GM18499 (cell line): ENCODE data around the gene WAC.
"Not testable (repeated sequence)": the region's sequence is repeated elsewhere in the genome, so short reads cannot be mapped to it uniquely, and the experiment has no call there.

Source experiments
- ATAC-seq: cut with Tn5 transposase; IDR thresholded peaks from one replicate; pipeline ENCODE4 v1.9.1; 2021; ENCODE audit warnings: moderate number of reproducible peaks; ENCODE audit not compliant: insufficient read depth, unreplicated experiment

WAC gene

GRCh38 chr10:28532337-28533185 lies at the start of gene WAC:
Gene WAC, plus strand, starts transcription at chr10:28533118. Its CDS starts 462 bp downstream, at chr10:28533580.
- ATAC-seq, result peak; percentile 73

GRCh38 chr10:28489206-28489605 lies 43.7 kb upstream of the WAC start:
- ATAC-seq, result no peak

- not testable (repeated sequence) for ATAC-seq
Measured at GRCh38 chr10:28490256-28490865, 42.6 kb upstream of the WAC start.

- no peak for ATAC-seq
Measured at GRCh38 chr10:28492116-28492920, 40.6 kb upstream of the WAC start.

GRCh38 chr10:28494420-28494819 lies 38.5 kb upstream of the WAC start:
- ATAC-seq, result no peak

GRCh38 chr10:28495084-28495483 lies 37.8 kb upstream of the WAC start:
- ATAC-seq, result no peak

- ATAC-seq, result no peak
Measured at GRCh38 chr10:28496017-28496416, 36.9 kb upstream of the WAC start.

GRCh38 chr10:28496481-28496961 lies 36.4 kb upstream of the WAC start:
- no peak for ATAC-seq

GRCh38 chr10:28497313-28498126 lies 35.4 kb upstream of the WAC start:
- no peak for ATAC-seq

GRCh38 chr10:28500203-28500602 lies 32.7 kb upstream of the WAC start:
- ATAC-seq, result not testable (repeated sequence)

- no peak for ATAC-seq
Measured at GRCh38 chr10:28503114-28503513, 29.8 kb upstream of the WAC start.

GRCh38 chr10:28505359-28505959 lies 27.5 kb upstream of the WAC start:
- ATAC-seq, result no peak

GRCh38 chr10:28508304-28508925 lies 24.5 kb upstream of the WAC start:
- no peak for ATAC-seq

- no peak for ATAC-seq
Measured at GRCh38 chr10:28509286-28509685, 23.6 kb upstream of the WAC start.

GRCh38 chr10:28514648-28515047 lies 18.3 kb upstream of the WAC start:
- ATAC-seq, result no peak

GRCh38 chr10:28520346-28520745 lies 12.6 kb upstream of the WAC start:
- ATAC-seq, result no peak

GRCh38 chr10:28520828-28521227 lies 12.1 kb upstream of the WAC start:
- not testable (repeated sequence) for ATAC-seq

- ATAC-seq, result not testable (repeated sequence)
Measured at GRCh38 chr10:28521961-28522360, 11.0 kb upstream of the WAC start.

- ATAC-seq, result no peak
Measured at GRCh38 chr10:28523725-28524252, 9.1 kb upstream of the WAC start.
